Omental fat pad (tissue), 4 donors: Measurements from ENCODE around the gene LRRC27. TPM values are rescaled to one million over a fixed set of nuclear protein-coding genes. Genes with fewer than 3 reads are reported as not detected.

Experiments
- ATAC-seq: fragments of 150-250 bp; one replicate; pipeline ENCODE4 v1.9.1; 2016; ENCODE audit warnings: mild to moderate bottlenecking, moderate library complexity; ENCODE audit not compliant: low FRiP score
- DNase-seq: peaks from one replicate; pipeline ENCODE4 v3.0.0-alpha.2; 2019; ENCODE audit warnings: low spot score
- CTCF ChIP-seq, 3 donors: fragments of 450-650 bp; IDR thresholded peaks; one replicate each; pipeline ENCODE4 v1.5.1; 2016 to 2017; ENCODE audit warnings: antibody characterized with exemption in 3 of 3, mild to moderate bottlenecking in 3 of 3, moderate library complexity in 2 of 3
- total RNA-seq, 4 donors: library from RNA; depleted of rRNA; stranded (reverse); fragments of >200 nt; gene quantifications; one replicate each; pipeline ENCODE4 v1.1.0, GENCODE V29; 2016

The LRRC27 gene
- total RNA-seq, 4 donors from 2014 or later = 5.0 to 12.1 (median 7.7) TPM

- DNase-seq (no peak), ATAC-seq (no peak)
- TF ChIP-seq CTCF (IDR thresholded peaks at IDR 0.05) = no peak
Measured at GRCh38 chr10:132427006-132427771, 95.2 kb downstream of the LRRC27 start.

- TF ChIP-seq CTCF (IDR thresholded peaks at IDR 0.05) = no peak
- ATAC-seq (no peak), DNase-seq (no peak)
Measured at GRCh38 chr10:132427939-132428367, 96.0 kb downstream of the LRRC27 start.

DNA sequence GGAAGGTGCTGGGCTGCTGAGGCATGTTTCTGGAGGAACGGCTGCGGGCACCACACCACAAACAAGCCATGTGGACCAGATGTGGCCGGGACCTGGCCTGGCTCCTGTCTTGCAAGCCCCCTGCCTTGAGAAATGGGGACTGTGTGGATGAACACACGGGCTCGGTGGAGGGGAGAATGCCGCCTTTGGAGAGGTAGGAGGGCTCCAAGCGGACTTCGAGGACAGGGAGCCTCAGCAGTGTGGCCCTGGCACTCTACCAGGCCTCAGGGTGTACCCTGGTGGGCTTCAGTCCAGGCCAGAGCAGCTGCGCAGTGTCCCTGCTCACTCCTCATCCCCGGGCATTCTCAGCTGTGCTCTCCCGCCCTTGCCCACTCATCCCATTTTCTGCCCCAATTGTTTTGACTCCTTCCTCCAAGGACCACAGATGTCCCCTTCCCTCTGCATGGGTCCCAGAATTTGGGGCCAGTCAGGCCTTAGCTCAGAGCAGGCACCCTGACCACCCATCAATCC, 96.5 kb downstream of the LRRC27 start:
- TF ChIP-seq CTCF (IDR thresholded peaks at IDR 0.05) = no peak
- DNase-seq = no peak

More for the DNA sequence above, 96.5 kb downstream of the LRRC27 start:
- no peak for ATAC-seq

Other genes with a start within 250 kb of the LRRC27 start
- 1 to 10 TPM in 1 of 4 donors, under 1 TPM in 3; 0.69 to 3.0 (median 0.81) TPM for gene DPYSL4, start 145.2 kb upstream of the LRRC27 start, total RNA-seq
- 1 to 10 TPM; 5.0 to 8.9 (median 8.1) TPM for gene STK32C, start 24.2 kb upstream of the LRRC27 start, total RNA-seq
- 10 to 100 TPM in 3 of 4 donors, 1 to 10 TPM in 1; 6.0 to 24.4 (median 12.2) TPM for gene PWWP2B, start 65.0 kb downstream of the LRRC27 start, total RNA-seq
- 10 to 100 TPM; 34.1 to 49.3 (median 43.3) TPM for gene INPP5A, start 205.6 kb downstream of the LRRC27 start, total RNA-seq